ENCODE results near the gene CTNNA3.

CTNNA3 gene

DNA sequence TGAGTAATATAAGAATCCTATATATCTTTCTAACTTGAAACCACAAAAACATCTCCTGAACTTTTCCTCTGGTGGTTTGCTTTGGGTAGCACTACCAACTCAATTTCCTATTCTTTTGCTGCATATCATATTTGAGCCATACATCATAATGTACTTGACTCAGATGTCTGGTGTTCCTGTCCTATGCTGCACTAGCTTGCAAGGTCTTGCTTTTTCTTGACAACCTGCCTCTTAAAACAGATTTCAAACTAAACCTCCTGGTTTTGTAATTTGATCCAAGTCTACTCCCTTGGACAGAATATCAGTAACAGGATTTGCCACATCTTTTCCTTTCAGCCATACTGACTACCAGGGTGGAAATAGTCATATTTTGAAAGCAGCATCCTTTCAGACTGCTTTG is 1290.4 kb downstream of the CTNNA3 start:
- no peak overlapping the region for H3K4me2 ChIP-seq (ENCODE audit: low read depth, low read length, poor library complexity, severe bottlenecking)
- H3F3A ChIP-seq (ENCODE audit: low read depth) = no peaks in the 10 kb centered on the region
- no peak overlapping the region for H2AFZ ChIP-seq (ENCODE audit: low read length)
- TF ChIP-seq, protein P1, sequence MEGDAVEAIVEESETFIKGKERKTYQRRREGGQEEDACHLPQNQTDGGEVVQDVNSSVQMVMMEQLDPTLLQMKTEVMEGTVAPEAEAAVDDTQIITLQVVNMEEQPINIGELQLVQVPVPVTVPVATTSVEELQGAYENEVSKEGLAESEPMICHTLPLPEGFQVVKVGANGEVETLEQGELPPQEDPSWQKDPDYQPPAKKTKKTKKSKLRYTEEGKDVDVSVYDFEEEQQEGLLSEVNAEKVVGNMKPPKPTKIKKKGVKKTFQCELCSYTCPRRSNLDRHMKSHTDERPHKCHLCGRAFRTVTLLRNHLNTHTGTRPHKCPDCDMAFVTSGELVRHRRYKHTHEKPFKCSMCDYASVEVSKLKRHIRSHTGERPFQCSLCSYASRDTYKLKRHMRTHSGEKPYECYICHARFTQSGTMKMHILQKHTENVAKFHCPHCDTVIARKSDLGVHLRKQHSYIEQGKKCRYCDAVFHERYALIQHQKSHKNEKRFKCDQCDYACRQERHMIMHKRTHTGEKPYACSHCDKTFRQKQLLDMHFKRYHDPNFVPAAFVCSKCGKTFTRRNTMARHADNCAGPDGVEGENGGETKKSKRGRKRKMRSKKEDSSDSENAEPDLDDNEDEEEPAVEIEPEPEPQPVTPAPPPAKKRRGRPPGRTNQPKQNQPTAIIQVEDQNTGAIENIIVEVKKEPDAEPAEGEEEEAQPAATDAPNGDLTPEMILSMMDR (conservative IDR thresholded peaks at IDR 0.05; ENCODE audit: low read length) = no peak
- no peak for TF ChIP-seq EZH2phosphoT487 (IDR thresholded peaks at IDR 0.05; ENCODE audit: borderline replicate concordance)
- no peak overlapping the region for H3K9ac ChIP-seq (ENCODE audit: low read depth, low read length, poor library complexity, severe bottlenecking)
- no peaks in the 10 kb centered on the region for H3K9me3 ChIP-seq (ENCODE audit: insufficient read depth, low read depth, low read length)
- H3K9me2 ChIP-seq (replicated peaks; ENCODE audit: low read depth, low read length) = no peaks in the 10 kb centered on the region
- H3K36me3 ChIP-seq (ENCODE audit: insufficient read depth, low read length) = no peaks in the 10 kb centered on the region
- H3K79me2 ChIP-seq (ENCODE audit: insufficient read depth, low read length) = no peaks in the 10 kb centered on the region
- no peaks in the 10 kb centered on the region for H4K20me1 ChIP-seq (ENCODE audit: insufficient read depth, low read length, poor library complexity, severe bottlenecking)
- H3K4me1 ChIP-seq (ENCODE audit: insufficient read depth, low read length, poor library complexity, severe bottlenecking) = no peaks in the 10 kb centered on the region
- H3K4me3 ChIP-seq (ENCODE audit: low read length, poor library complexity, severe bottlenecking) = no peak overlapping the region
- no peaks in the 10 kb centered on the region for H3K27me3 ChIP-seq (ENCODE audit: insufficient read depth, low read length, poor library complexity, severe bottlenecking)

DNA sequence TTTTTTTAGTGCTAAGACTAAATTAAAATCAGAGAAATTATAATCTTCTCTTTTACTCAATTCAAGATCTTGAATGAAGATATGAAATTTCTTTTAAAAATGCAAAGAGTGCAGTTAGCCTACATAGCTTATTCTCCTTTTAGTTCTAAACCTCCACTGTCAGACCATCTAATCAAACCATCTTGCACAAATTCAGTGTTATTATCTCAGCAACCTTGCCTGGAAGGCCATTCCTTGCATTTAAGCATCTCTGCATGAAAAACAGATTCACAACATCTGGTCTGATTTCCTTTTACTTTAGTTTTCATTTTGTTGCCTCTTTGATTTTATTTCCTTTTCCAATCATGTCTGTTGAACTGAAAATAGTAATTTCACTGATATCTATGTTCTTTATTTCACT is 1297.3 kb downstream of the CTNNA3 start:
- no peaks in the 10 kb centered on the region for H3K9me2 ChIP-seq (replicated peaks; ENCODE audit: low read depth, low read length)
- H3K9ac ChIP-seq (ENCODE audit: low read depth, low read length, poor library complexity, severe bottlenecking) = no peak overlapping the region
- no peaks in the 10 kb centered on the region for H4K20me1 ChIP-seq (ENCODE audit: insufficient read depth, low read length, poor library complexity, severe bottlenecking)
- H3K4me2 ChIP-seq (ENCODE audit: low read depth, low read length, poor library complexity, severe bottlenecking) = no peak overlapping the region
- no peaks in the 10 kb centered on the region for H3F3A ChIP-seq (ENCODE audit: low read depth)
- no peak overlapping the region for H2AFZ ChIP-seq (ENCODE audit: low read length)
- H3K4me1 ChIP-seq (ENCODE audit: insufficient read depth, low read length, poor library complexity, severe bottlenecking) = no peaks in the 10 kb centered on the region
- no peaks in the 10 kb centered on the region for H3K27me3 ChIP-seq (ENCODE audit: insufficient read depth, low read length, poor library complexity, severe bottlenecking)
- TF ChIP-seq EZH2phosphoT487 (IDR thresholded peaks at IDR 0.05; ENCODE audit: borderline replicate concordance) = no peak
- TF ChIP-seq, protein P1 (conservative IDR thresholded peaks at IDR 0.05; ENCODE audit: low read length) = no peak
- H3K79me2 ChIP-seq (ENCODE audit: insufficient read depth, low read length) = no peaks in the 10 kb centered on the region
- H3K36me3 ChIP-seq (ENCODE audit: insufficient read depth, low read length) = no peaks in the 10 kb centered on the region
- H3K4me3 ChIP-seq (ENCODE audit: low read length, poor library complexity, severe bottlenecking) = no peak overlapping the region
- no peaks in the 10 kb centered on the region for H3K9me3 ChIP-seq (ENCODE audit: insufficient read depth, low read depth, low read length)

DNA sequence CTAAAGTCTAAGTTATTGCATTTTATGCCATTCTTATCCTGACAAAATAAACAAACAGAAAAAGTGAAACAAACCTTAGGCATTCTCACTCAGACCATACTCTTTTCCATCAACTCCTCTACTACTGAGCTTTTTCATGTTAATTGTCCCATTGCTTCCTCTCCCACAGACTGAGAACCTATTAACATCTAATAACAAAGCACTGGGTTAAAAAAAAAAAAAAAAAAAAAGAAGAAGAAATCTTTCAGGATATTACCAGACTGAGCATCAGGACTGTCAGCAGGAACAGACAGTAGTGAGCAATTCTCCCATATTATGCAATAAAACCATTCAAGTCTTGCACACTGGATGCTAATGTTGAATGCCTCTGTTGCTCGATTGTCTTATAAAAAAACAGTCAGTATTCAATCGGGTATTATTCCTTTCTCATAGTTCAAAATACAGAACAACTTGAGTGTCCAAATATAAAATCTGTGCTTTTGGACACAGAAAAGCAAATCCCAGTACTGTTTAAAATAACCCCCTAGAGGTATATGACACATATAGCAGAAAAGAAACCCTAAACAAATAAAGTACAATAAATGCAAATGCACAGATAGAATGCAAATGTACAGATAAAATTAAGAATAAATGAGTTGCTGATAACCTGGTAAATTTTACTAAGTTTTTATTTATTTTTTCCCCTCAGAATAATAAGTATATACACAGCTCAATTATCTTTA is 1301.5 kb downstream of the CTNNA3 start:
- no peaks in the 10 kb centered on the region for H3K27me3 ChIP-seq (ENCODE audit: insufficient read depth, low read length, poor library complexity, severe bottlenecking)
- H3K9me2 ChIP-seq (replicated peaks; ENCODE audit: low read depth, low read length) = no peaks in the 10 kb centered on the region
- H2AFZ ChIP-seq (ENCODE audit: low read length) = no peak overlapping the region
- no peaks in the 10 kb centered on the region for H3K4me1 ChIP-seq (ENCODE audit: insufficient read depth, low read length, poor library complexity, severe bottlenecking)
- H3K79me2 ChIP-seq (ENCODE audit: insufficient read depth, low read length) = no peaks in the 10 kb centered on the region
- H3K9ac ChIP-seq (ENCODE audit: low read depth, low read length, poor library complexity, severe bottlenecking) = no peak overlapping the region
- TF ChIP-seq, protein P1 (conservative IDR thresholded peaks at IDR 0.05; ENCODE audit: low read length) = no peak
- TF ChIP-seq EZH2phosphoT487 (IDR thresholded peaks at IDR 0.05; ENCODE audit: borderline replicate concordance) = no peak
- no peaks in the 10 kb centered on the region for H3K9me3 ChIP-seq (ENCODE audit: insufficient read depth, low read depth, low read length)
- H4K20me1 ChIP-seq (ENCODE audit: insufficient read depth, low read length, poor library complexity, severe bottlenecking) = no peaks in the 10 kb centered on the region
- no peak overlapping the region for H3K4me3 ChIP-seq (ENCODE audit: low read length, poor library complexity, severe bottlenecking)
- H3F3A ChIP-seq (ENCODE audit: low read depth) = no peaks in the 10 kb centered on the region
- H3K36me3 ChIP-seq (ENCODE audit: insufficient read depth, low read length) = no peaks in the 10 kb centered on the region
- no peak overlapping the region for H3K4me2 ChIP-seq (ENCODE audit: low read depth, low read length, poor library complexity, severe bottlenecking)
